Left lung (tissue), 10 donors: Measurements from ENCODE around the gene GJA9. TPM values are rescaled to one million over a fixed set of nuclear protein-coding genes. Genes with fewer than 3 reads are reported as not detected.

ENCODE experiments used
- ATAC-seq: fragments of 200-7000 bp; cut with Tn5 transposase; one replicate; pipeline ENCODE4 v1.9.1; 2020; ENCODE audit warnings: moderate library complexity
- DNase-seq, 4 donors: peaks; one replicate each; pipeline ENCODE4 v3.0.0-alpha.2; 2013 to 2020
- H3K27ac ChIP-seq, 2 donors: fragments of 200-600 bp; sonication (generic) in 1 of 2; one replicate each; pipeline versions ENCODE4 v1.5.0 to v1.8.0; 2020 to 2021
- H3K27me3 ChIP-seq, 2 donors: fragments of 200-600 bp; sonication (generic) in 1 of 2; one replicate each; pipeline versions ENCODE4 v1.5.0 to v1.8.0; 2020 to 2021
- H3K36me3 ChIP-seq, 2 donors: fragments of 200-600 bp; sonication (generic) in 1 of 2; one replicate each; pipeline versions ENCODE4 v1.5.0 to v1.8.0; 2020 to 2021
- H3K4me1 ChIP-seq, 2 donors: fragments of 200-600 bp; one replicate each; pipeline ENCODE4 v1.8.0; 2021
- H3K4me3 ChIP-seq, 2 donors: fragments of 200-600 bp; sonication (generic) in 1 of 2; one replicate each; pipeline versions ENCODE4 v1.5.0 to v1.8.0; 2020 to 2021; ENCODE audit warnings: mild to moderate bottlenecking in 1 of 2
- H3K9me3 ChIP-seq, 2 donors: fragments of 200-600 bp; sonication (generic) in 1 of 2; one replicate each; pipeline versions ENCODE4 v1.5.0 to v1.8.0; 2020 to 2021
- intact Hi-C, 2 donors: fragments of 100-400 bp; cut with DNase I; formaldehyde crosslinking; loops; one replicate each; pipeline versions ENCODE4 v1.11.2 to v1.14.2; 2022
- polyA plus RNA-seq, 6 donors: library from polyadenylated mRNA; unstranded; fragments of 120-200 nt; gene quantifications; one replicate each; pipeline ENCODE4 v1.2.1, GENCODE V29; 2013; ENCODE audit not compliant: insufficient read length in 6 of 6
- total RNA-seq, 2 donors: library from RNA; stranded (reverse); fragmentation: NEBNext Ultra II Directional; extraction: Animal tissue kit (Norgen Biotek cat#: 25700); gene quantifications; one replicate each; pipeline ENCODE4 v1.2.1, GENCODE V29; 2021
- TF ChIP-seq, protein P1 (sequence below), 2 donors: fragments of 200-600 bp; sonication (generic) in 1 of 2; IDR thresholded peaks; one replicate each; pipeline versions ENCODE4 v1.5.0 to v1.8.0; 2021; ENCODE audit warnings: antibody characterized with exemption in 2 of 2
- donor health status: DM: no; HTN: yes; CAD: no.
- donor health status: DM: no; HTN: no; CAD: no.

The GJA9 gene
- total and polyA plus RNA-seq, 8 donors, result 0.15 to 0.81 (median 0.41) TPM; not detected in 1

DNA sequence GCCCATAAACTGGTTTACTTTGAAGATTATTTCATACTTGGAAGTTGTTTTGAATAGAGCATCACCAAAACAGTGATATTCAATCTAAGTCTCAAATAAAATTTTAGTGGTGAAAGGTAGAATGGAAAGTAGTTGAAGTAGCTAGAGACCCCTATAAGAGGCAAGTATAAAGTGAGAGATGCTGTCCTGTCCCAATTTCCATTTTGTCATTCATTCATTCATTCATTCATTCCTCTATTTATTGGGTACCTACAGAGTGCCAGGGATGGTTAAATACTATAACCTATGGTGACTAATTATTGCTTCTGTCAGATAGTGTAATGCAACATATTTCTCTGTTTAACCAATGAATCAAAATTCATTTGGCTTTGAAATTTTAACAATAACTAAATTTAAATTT is 54.5 kb downstream of the GJA9 start:
- Histone ChIP-seq H3K4me3 (no peak overlapping the region), H3K27me3 (peaks cover 0 to 12% of the 10 kb centered on the region in 2 donors), H3K9me3 (no peaks in the 10 kb centered on the region), H3K27ac (no peak overlapping the region), H3K36me3 (no peaks in the 10 kb centered on the region), H3K4me1 (no peaks in the 10 kb centered on the region)
- DNase-seq (no peak), ATAC-seq (no peak)
- TF ChIP-seq, protein P1, sequence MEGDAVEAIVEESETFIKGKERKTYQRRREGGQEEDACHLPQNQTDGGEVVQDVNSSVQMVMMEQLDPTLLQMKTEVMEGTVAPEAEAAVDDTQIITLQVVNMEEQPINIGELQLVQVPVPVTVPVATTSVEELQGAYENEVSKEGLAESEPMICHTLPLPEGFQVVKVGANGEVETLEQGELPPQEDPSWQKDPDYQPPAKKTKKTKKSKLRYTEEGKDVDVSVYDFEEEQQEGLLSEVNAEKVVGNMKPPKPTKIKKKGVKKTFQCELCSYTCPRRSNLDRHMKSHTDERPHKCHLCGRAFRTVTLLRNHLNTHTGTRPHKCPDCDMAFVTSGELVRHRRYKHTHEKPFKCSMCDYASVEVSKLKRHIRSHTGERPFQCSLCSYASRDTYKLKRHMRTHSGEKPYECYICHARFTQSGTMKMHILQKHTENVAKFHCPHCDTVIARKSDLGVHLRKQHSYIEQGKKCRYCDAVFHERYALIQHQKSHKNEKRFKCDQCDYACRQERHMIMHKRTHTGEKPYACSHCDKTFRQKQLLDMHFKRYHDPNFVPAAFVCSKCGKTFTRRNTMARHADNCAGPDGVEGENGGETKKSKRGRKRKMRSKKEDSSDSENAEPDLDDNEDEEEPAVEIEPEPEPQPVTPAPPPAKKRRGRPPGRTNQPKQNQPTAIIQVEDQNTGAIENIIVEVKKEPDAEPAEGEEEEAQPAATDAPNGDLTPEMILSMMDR (IDR thresholded peaks at IDR 0.05), result no peak
- intact Hi-C loops, result no loop called here

DNA sequence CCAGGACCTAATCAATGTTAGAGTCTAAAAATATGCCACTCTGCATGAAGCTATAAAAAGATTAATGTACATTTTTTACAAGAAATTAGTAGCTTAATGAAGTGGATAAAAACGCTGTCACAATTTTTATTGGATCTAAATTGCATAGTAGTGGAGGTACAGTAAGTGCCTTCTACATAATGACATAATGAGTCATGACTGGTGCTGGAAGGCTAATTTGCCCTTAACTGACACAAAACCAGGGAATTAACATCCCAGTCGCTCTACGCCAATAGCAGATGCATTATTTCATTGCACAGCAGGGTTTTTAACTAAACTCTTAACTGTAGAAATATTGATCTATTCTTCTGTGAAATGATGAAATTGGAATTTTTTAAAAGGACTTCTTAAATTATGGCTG is 55.1 kb downstream of the GJA9 start:
- Histone ChIP-seq H3K4me1 (no peaks in the 10 kb centered on the region), H3K27me3 (peaks cover 0 to 12% of the 10 kb centered on the region in 2 donors), H3K36me3 (no peaks in the 10 kb centered on the region), H3K9me3 (no peaks in the 10 kb centered on the region), H3K27ac (no peak overlapping the region), H3K4me3 (no peak overlapping the region)
- TF ChIP-seq, protein P1 (IDR thresholded peaks at IDR 0.05), result no peak
- intact Hi-C loops, result no loop called here
- DNase-seq (no peak), ATAC-seq (no peak)

Other genes starting within 250 kb of the GJA9 start
- gene RRAGC, start 21.8 kb downstream of the GJA9 start, total RNA-seq, result 10 to 100 TPM; 31.7 to 40.0 TPM
- 10 to 100 TPM; 24.8 to 34.5 (median 30.8) TPM for gene RRAGC, start 21.8 kb downstream of the GJA9 start, polyA plus RNA-seq
- 10 to 100 TPM; 16.1 to 22.4 TPM for gene MYCBP, start 8.2 kb downstream of the GJA9 start, total RNA-seq
- 10 to 100 TPM; 20.6 to 29.7 (median 23.8) TPM for gene MYCBP, start 8.2 kb downstream of the GJA9 start, polyA plus RNA-seq
- gene RHBDL2, start 60.2 kb upstream of the GJA9 start, total RNA-seq, result 1 to 10 TPM; 1.0 to 2.7 TPM
- gene RHBDL2, start 60.2 kb upstream of the GJA9 start, polyA plus RNA-seq, result 1 to 10 TPM; 1.3 to 2.2 (median 2.0) TPM
- gene AKIRIN1, start 109.7 kb upstream of the GJA9 start, total RNA-seq, result 10 to 100 TPM; 43.4 to 47.5 TPM
- gene AKIRIN1, start 109.7 kb upstream of the GJA9 start, polyA plus RNA-seq, result 10 to 100 TPM; 59.3 to 79.5 (median 67.9) TPM
- gene NDUFS5, start 144.8 kb upstream of the GJA9 start, total RNA-seq, result 100 to 1,000 TPM; 104 to 166 TPM
- gene NDUFS5, start 144.8 kb upstream of the GJA9 start, polyA plus RNA-seq, result 100 to 1,000 TPM; 175 to 292 (median 238) TPM